HG03280 (cell line): ENCODE results near the gene TXNDC11.

Experiments
- ATAC-seq: cut with Tn5 transposase; IDR thresholded peaks from one replicate; pipeline ENCODE4 v1.9.1; 2021; ENCODE audit warnings: mild to moderate bottlenecking, moderate library complexity; ENCODE audit not compliant: unreplicated experiment

The TXNDC11 gene

DNA sequence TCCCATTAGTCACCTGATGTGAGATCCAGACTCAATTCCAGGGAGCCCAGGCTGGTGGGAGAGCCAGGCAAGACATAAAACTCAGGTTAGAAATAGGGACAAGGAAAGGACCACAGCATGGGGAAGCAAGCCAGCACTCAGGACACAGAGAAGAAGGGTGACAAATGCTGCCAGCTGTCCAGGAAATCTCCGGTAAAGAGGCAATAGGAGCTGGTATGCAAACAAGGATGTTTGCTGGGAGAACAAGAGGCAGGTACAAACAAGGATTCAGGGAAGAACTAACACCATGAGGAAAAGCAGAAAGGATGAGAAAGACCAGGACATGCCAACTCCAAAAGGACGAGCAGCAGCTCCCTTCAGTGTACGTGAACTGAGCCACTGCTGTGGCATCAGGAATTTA lies 10.2 kb upstream of the TXNDC11 start:
- ATAC-seq = no peak

DNA sequence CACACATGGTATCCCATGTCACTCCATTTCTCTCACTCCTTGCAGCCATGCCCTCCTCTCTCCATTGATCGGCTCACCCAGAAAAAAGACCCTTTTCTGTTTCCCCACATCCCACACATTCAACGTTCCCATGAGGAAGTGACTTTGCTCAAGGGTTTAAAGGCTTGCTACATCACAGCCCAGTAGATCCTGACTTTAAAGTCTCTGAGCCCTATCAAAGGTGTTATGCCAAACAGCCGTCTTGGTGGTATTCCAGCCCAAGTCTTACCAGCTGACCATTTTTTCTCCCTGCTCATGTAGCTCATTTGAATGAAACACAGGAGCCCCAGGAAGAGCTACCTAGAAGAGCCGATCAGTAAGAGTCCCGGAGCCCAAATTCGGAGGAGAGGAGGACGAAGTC lies 7.4 kb upstream of the TXNDC11 start:
- no peak for ATAC-seq

DNA sequence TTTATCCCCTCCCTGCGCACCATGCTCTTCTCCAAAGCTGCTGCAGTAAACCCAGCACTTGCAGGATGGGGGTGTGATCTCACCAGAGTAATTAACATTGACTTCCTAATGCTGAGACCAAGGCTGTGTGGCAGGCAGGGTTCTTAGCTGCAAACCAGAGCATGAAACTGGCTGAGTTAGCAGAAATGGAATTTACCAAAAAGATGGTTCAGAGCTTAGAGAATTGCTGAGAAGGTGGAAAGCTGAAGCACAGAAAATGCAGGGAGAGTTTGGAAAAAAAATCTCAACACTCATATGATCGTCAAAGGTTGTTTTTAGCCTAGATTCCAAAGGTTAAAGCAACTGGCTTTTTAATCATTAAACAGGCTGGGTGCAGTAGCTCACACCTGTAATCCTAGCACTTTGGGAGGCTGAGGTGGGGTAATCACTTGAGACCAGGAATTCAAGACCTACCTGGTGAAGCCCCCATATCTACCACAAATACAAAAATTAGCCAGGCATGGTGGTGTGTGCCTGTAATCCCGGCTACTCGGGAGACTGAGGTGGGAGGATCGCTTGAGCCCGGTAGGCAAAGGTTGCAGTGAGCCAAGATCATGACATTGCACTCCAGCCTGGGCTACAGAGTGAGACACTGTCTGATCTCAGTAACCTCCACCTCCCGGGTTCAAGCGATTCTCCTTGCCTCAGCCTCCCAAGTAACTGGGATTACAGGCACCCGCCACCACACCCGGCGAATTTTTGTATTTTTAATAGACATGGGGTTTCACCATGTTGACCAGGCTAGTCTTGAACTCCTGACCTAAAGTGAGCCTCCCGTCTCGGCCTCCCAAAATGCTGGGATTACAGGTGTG lies 6.0 kb upstream of the TXNDC11 start:
- ATAC-seq = no peak

DNA sequence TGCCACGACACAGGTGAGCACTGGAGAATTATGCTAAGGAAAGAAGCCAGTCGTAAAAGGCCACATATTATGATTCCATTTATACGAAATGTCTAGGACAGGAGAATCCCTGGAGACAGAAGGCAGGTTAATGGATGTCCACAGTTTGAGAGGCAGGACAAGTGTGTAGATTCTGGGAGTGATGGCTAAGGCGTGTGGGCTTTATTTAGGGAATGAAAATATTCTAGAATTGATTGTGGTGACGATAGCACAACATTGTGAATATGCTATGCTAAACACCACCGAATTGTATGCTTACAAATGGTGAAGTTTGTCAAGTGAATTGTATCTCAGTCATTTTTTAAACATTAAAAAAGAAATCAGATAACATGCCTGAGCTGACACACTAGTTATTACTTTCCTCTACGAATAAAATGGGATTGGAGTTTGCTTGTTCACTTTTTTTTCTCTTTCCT lies 5.3 kb upstream of the TXNDC11 start:
- no peak for ATAC-seq

DNA sequence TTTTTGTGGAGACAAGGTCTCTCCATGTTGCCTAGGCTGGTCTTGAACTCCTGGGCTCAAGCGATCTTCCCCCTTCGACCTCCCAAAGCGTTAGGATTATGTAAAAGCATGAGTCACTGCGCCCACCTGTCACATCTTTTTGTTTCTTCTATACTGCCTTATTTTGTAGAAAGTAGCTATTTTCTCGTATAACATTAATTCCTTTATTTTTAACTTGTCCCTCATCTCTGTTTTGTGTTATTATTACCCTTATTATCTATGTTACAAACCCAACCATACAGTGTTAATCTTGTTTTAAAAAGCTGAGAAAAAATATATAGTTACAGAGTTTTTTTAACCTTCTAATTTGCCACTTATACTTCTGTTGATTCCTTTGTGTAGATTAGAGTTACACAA lies 1.4 kb upstream of the TXNDC11 start:
- no peak for ATAC-seq

DNA sequence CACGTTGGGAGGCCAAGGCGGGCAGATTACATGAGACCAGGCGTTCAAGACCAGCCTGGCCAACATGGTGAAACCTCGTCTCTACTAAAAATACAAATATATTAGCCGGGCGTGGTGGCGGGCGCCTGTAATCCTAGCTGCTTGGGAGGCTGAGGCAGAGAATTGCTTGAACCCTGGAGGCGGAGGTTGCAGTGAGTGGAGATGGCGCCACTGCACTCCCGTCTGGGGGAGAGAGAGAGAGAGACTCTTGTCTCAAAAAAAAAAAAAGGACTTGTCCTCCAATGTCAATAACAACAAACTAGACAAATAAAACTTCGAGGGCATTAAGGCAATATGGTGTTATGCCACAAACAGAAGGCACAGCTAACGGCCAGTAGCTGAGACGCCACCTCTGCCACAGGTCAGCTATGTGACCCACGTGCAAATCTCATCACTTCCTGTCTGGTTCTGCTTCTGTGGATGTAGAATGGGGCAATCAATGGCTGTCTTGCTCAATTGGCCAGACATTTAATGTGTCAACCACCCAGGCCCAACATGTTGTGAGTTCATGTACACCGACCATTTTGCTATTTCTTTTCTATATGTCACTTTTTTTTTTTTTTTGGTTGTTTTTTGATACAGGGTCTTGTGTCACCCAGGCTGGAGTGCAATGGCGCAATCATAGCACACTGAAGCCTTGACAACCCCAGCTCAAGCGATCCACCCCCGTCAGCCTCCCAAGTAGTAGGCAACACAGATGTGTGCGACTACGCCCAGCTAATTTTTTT lies 834 bp upstream of the TXNDC11 start:
- no peak for ATAC-seq

DNA sequence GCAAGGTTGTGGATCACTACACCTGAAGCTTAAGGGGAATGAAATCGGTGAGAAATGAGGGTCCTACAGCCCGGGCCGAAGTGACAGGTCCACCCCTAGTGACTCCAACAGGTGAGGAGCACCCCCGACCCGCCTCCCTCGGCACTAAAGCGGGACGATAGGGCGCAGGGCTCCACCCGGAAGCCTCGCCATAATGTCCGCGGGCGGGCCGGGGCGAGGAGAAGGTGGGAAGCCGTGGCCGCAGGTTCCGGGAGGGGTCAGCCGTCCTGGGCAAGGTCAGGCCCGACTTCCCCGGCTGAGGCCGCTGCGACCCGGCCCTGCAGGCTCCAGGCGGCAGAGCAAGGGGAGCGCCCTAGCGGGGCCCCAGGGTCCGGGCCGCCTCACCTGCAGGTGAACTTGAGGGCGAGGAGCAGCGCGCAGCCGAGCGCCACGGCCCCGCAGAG lies 543 bp downstream of the TXNDC11 start:
- peak; percentile 30 for ATAC-seq

DNA sequence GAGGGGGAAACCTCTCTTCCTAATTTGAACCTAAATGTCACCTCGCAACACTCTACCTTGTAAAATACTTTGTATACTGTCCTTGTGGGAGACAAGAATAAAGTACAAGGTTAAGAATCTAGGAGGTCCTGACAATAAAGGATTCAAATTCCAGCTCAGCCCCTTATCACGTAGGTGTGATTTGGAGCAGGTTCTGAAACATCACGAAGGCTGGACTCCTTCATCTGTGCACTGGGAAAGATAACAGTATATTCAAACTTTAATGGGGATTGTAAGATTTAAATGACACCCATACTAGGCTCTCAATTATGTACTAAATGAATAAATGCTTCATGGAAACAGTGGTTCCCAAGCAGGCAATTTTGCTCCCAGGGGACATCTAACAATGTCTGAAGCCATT lies 2.1 kb downstream of the TXNDC11 start:
- ATAC-seq = no peak

DNA sequence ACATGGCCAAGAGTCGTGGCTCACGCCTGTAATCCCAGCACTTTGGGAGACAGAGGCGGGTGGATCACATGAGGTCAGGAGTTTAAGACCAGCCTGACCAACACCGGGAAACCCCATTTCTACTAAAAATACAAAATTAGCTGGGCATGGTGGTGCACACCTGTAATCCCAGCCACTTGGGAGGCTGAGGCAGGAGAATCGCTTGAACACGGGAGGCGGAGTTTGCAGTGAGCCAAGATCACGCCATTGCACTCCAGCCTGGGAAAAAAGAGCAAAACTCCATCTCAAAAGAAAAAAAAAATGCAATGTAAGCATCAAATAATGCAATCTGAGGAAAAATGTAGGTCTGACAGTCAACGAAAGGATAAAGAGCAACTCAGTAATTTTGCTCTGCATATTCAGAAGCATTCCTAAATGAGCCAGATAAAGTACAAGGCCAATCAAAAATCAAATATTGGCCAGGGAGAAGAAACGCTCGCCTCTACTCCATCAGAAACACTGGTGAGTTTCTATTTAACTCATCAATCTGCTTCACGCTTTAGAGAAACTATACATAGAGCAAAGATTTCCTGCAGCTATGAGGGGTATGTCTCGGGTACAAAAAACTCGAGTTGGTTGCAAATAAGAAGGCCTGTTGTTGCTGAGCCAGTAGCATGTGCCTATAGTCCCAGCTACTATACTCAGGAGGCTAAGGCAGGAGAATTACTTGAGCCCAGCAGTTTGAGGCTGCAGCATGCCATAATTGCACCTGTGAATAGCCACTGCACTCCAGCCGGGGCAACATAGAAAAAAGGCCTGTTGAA lies 3.7 kb downstream of the TXNDC11 start:
- ATAC-seq = no peak

DNA sequence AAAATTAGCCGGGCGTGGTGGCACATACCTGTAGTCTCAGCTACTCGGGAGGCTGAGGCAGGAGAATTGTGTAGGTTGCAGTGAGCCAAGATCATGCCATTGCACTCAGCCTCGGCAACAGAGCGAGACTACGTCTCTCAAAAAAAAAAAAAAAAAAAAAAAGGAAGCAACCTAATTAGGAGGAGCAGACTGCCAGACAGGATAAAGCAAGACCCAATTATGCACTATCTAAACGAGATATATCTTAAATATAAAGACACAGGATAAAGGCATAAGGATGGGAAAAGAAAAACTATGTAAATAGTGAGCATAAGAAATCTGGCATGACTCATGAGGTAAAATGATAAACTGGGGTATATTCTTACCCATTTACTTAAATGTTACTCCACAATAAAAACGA lies 4.9 kb downstream of the TXNDC11 start:
- ATAC-seq = no peak

DNA sequence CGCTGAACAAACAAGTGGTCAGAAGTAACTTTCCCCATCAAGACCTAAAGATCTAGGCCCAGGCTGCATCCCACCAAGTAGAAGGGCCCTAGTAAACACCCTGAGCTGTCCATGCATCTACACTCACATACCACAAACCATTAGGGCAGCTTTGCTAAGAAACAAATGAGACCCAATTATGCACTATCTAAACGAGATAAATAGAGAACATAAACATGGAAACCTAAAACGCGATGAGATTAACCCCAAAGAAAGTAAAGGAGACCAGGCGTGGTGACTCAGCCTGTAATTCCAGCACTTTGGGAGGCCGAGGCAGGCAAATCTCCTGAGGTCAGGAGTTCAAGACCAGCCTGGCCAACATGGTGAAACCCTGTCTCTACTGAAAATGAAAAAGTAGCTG lies 5.8 kb downstream of the TXNDC11 start:
- no peak for ATAC-seq

DNA sequence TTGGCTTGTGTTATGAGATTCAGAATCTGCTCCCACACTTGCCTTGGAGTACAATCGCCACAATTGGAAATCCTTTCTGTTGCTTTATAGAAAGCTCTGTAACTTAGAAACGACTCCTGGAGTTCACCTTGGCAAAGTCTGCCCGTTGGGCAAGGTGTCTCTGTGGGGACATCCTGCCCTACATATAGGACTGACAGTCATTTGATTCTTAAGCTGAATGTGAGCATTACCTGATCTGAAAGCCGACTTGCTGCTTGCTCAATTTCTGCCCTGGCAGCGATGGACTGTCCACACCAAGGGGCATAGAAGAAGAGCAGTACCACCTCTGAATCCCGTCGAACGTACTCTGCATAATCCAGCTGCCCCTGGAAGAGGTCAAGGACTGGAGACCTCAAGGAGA lies 6.9 kb downstream of the TXNDC11 start:
- no peak for ATAC-seq

DNA sequence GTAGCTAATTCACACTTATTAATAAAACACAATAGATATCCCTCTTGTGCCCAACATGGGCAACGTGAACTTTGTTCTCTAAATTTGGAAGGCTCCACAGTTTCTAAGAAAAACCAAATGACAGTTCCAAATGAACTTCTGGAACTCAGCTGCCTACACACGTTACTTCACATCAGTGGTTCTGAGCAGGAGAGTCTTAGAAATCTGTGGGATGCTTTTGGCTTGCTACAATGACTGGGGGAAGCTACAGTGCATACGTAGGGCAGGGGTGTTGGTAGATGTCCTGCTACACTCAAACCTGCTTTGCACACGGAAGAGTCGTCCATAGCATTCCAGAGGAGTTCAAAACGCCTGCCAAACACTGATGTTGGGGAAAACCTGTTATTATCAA lies 8.0 kb downstream of the TXNDC11 start:
- ATAC-seq = no peak

DNA sequence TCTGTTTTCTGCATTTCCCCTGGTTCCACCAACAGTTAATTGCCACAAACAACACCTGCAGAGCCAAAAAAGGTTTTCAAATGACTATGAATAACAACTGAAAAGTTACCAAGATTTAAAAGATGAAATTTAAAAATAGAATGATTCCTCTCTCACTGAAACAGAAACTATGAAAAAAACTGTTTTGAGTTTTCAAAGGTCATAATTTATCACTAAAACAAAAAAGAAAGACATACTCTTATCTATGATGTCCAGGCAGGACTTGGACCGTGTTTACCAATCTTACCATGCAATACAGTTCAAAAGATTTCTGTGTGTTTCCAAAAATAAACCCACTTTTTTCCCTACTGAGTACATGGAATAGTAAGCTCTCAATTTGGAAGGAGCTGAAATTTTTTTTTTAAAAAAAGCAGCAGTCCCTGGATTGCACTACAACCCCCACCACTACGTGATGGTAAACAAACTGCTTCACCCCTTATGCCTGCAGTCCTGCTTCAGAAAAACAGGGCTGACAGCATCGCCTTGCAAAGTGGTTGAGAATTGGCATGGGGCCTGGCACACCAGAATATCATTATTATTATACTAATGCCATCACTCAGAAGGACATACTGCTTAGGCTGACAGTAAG lies 8.5 kb downstream of the TXNDC11 start:
- ATAC-seq = peak; percentile 52

DNA sequence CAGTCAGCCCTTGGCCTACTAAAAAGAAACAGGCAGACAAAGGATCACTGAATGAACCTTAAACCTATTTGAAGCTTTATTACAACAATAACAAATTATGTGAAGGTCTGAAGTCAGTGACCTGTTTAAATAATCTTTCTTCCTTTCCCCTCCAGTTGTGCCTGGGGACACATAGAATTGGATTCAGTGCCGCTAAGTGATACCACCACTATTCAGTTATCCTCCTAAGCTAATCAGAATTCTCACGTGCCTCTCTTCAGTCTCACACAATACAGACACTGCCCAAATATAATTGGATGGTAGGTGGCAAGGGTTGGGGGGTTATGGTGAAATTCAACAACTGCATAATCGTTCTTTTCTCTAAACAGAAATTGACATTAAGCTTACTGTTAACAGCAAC lies 11.4 kb downstream of the TXNDC11 start:
- no peak for ATAC-seq

DNA sequence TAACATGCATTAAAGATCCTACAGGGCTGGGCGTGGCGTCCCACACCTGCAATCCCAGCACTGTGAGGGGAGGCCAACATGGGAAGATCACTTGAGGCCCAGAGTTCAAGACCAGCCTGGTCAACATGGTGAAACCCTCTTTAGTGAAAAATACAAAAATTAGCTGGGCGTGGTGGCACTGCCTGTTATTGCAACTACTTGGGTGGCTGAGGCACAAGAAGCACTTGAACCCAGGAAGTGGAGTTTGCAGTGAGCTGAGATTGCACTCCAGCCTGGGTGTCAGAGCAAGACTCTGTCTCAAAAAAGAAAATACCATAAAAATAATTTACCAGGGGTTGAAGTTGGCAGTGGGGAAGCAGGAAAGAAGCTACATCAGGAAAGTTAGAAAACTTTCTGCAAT lies 12.9 kb downstream of the TXNDC11 start:
- ATAC-seq = no peak

DNA sequence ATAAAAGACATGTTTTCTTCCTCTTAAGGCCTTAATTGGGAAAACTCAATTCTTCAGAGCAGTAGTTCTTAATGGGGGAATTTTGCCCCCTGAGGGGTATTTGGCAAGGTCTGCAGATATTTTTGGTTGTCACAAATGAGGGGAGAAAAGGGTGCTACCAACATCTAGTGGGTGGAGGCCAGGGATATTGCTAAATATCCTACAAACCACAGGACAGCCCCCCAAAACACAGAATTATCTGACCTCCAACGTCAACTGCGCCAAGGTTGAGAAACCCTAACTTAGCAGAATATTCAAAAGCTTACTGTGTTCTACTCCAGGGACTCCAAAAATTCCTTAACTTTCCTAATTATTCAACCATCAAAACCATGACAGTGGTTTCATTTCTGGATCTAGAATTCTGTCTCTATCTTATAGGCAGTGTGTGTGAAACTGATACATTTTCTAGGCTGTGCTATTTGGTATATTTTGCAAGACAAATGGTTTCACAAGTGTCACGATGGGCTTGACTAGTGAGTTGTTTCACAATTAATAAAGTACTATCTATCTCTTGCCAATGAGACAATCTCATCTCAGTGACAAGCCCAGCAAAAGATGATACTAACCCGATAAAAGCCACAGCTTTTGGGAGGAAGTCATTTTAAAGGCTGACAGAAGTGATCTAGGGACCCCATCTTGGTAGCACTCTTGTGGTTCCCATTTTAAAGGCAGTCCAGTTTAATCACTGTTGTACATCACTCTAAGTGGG lies 14.7 kb downstream of the TXNDC11 start:
- no peak for ATAC-seq

DNA sequence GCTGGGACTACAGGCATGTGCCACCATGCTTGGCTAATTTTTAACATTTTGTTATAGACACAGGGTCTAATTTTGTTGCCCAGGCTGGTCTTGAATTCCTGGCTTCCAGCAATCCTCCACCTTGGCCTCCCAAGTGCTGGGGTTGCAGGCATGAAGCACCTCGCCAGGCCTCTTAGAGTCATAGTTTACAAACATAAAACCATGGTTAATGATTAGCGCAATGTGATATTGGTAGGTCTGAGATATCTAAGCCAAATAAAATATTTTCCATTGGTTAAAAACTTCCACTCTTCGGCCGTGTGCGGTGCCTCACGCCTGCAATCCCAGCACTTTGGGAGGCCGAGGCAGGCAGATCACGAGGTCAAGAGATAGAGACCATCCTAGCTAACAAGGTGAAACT lies 16.6 kb downstream of the TXNDC11 start:
- no peak for ATAC-seq

DNA sequence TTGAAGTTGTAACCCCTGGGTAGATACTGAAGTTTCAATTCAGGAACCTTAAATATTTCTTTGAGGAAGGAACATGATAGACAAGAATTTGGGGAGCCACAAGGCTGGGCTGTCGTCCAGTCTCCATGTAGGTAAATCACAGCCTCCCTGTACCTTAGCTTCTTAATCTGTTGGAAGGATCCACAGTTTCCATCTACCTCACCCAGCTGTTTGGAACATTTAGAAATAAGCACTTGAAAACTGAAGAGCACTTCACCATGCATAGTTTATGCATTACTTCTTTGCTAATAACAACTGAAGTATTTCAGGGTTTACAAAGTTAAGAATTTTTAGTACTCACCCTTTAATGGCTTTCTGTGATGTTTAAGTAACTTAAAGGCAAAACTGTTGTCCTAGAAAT lies 17.2 kb downstream of the TXNDC11 start:
- ATAC-seq = no peak

DNA sequence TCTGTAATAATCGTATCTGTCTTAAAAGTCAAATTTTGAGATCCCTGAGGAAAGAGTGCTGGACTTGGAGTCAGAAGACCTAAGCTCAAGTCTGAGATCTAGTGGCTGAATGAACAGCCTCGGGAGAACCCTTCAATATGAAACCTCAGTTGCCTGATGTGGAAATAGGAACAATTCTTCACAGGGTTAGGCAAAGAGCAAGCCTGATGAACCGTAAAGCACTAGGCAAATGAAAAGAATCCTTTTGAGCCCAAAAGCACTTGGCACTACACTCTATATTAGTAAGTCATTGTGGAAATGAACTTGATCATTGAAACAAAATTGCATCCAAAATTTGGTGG lies 20.2 kb downstream of the TXNDC11 start:
- no peak for ATAC-seq
